GM21737 (cell line): ENCODE data around the gene MIGA2.
"Not testable (repeated sequence)": the region's sequence is repeated elsewhere in the genome, so short reads cannot be mapped to it uniquely, and the experiment has no call there.

Source experiments
- ATAC-seq: cut with Tn5 transposase; IDR thresholded peaks from one replicate; pipeline ENCODE4 v1.9.1; 2021; ENCODE audit warnings: mild to moderate bottlenecking, moderate library complexity; ENCODE audit not compliant: unreplicated experiment

The MIGA2 gene

GRCh38 chr9:129112526-129112925, 76.1 kb downstream of the MIGA2 start:
- not testable (repeated sequence) for ATAC-seq

GRCh38 chr9:129113645-129114304, 77.3 kb downstream of the MIGA2 start:
- ATAC-seq: no peak

- ATAC-seq: no peak
These were observed 82.4 kb downstream of the MIGA2 start for GRCh38 chr9:129118799-129119198.

GRCh38 chr9:129121483-129121882, 85.1 kb downstream of the MIGA2 start:
- ATAC-seq: no peak
